Measurements from ENCODE around the gene COL11A2. TPM values are rescaled to one million over a fixed set of nuclear protein-coding genes. Genes with fewer than 3 reads are reported as not detected.

COL11A2 gene
- total RNA-seq, 1 donor from 2014 or later, result 0.25 TPM

- H3K9me3 ChIP-seq, result no peaks in the 10 kb centered on the region
- peaks cover 16% of the 10 kb centered on the region for H3K4me1 ChIP-seq
- intact Hi-C loops (cut with DNase I), result loop anchor here (10.0 kb wide), 1 partner anchor 281 kb away; no protein-coding TSS in a partner anchor
- no peaks in the 10 kb centered on the region for H3K27me3 ChIP-seq
- no peak overlapping the region for H3K4me3 ChIP-seq
- no peak for DNase-seq (ENCODE audit: extremely low spot score in 2 of 2)
- H3K27ac ChIP-seq, result no peak overlapping the region
- no peak for TF ChIP-seq CTCF (IDR thresholded peaks at IDR 0.05)
- H3K36me3 ChIP-seq, result no peaks in the 10 kb centered on the region
Observed at GRCh38 chr6:33165581-33166258, 26.5 kb downstream of the COL11A2 start.

- H3K9me3 ChIP-seq, result no peaks in the 10 kb centered on the region
- no peak overlapping the region for H3K4me3 ChIP-seq
- no peak overlapping the region for H3K27ac ChIP-seq
- H3K36me3 ChIP-seq, result no peaks in the 10 kb centered on the region
- no peak for DNase-seq (ENCODE audit: extremely low spot score in 2 of 2)
- intact Hi-C loops (cut with DNase I), result loop anchor here (5.0 to 10.0 kb wide), 2 partner anchors 82 to 280 kb away; no protein-coding TSS in a partner anchor
- H3K4me1 ChIP-seq, result peaks cover 18% of the 10 kb centered on the region
- TF ChIP-seq POLR2A (IDR thresholded peaks at IDR 0.05) (no peak), CTCF (IDR thresholded peaks at IDR 0.05) (no peak), POLR2AphosphoS5 (IDR thresholded peaks at IDR 0.05; ENCODE audit: insufficient read depth in 1 of 2, low read depth in 1 of 2) (no peak)
- no peaks in the 10 kb centered on the region for H3K27me3 ChIP-seq
Observed at GRCh38 chr6:33164665-33165373, 27.4 kb downstream of the COL11A2 start.

GRCh38 chr6:33164176-33164575 lies 28.1 kb downstream of the COL11A2 start:
- Histone ChIP-seq H3K27me3 (no peaks in the 10 kb centered on the region), H3K4me1 (peaks cover 18% of the 10 kb centered on the region), H3K9me3 (no peaks in the 10 kb centered on the region), H3K27ac (no peak overlapping the region), H3K4me3 (no peak overlapping the region), H3K36me3 (no peaks in the 10 kb centered on the region)
- TF ChIP-seq POLR2AphosphoS5 (IDR thresholded peaks at IDR 0.05; ENCODE audit: insufficient read depth in 1 of 2, low read depth in 1 of 2) (no peak), CTCF (IDR thresholded peaks at IDR 0.05) (no peak), POLR2A (IDR thresholded peaks at IDR 0.05) (no peak)
- intact Hi-C loops (cut with DNase I), result loop anchor here (5.0 to 10.0 kb wide), 2 partner anchors 83 to 279 kb away; no protein-coding TSS in a partner anchor
- DNase-seq (ENCODE audit: extremely low spot score in 2 of 2), result no peak

- intact Hi-C loops (cut with DNase I), result loop anchor here (5.0 to 10.0 kb wide), 2 partner anchors 84 to 279 kb away; no protein-coding TSS in a partner anchor
- H3K27me3 ChIP-seq, result no peaks in the 10 kb centered on the region
- no peak for TF ChIP-seq POLR2AphosphoS5 (IDR thresholded peaks at IDR 0.05; ENCODE audit: insufficient read depth in 1 of 2, low read depth in 1 of 2)
- no peak for DNase-seq (ENCODE audit: extremely low spot score in 2 of 2)
- H3K4me1 ChIP-seq, result peaks cover 18% of the 10 kb centered on the region
- H3K36me3 ChIP-seq, result no peaks in the 10 kb centered on the region
- H3K27ac ChIP-seq, result no peak overlapping the region
- no peak overlapping the region for H3K4me3 ChIP-seq
- H3K9me3 ChIP-seq, result no peaks in the 10 kb centered on the region
Observed at GRCh38 chr6:33163540-33163939, 28.7 kb downstream of the COL11A2 start.

- peak; percentile 41 to 44 for TF ChIP-seq POLR2AphosphoS5 (IDR thresholded peaks at IDR 0.05; ENCODE audit: insufficient read depth in 1 of 2, low read depth in 1 of 2)
- TF ChIP-seq CTCF (IDR thresholded peaks at IDR 0.05), result peak; percentile 66 to 94 (median 83)
- no peak for TF ChIP-seq POLR2A (IDR thresholded peaks at IDR 0.05)
- Histone ChIP-seq H3K4me3 (peak overlapping the region; percentile 45 to 46), H3K36me3 (no peaks in the 10 kb centered on the region), H3K4me1 (peaks cover 18% of the 10 kb centered on the region), H3K9me3 (no peaks in the 10 kb centered on the region), H3K27ac (peak overlapping the region; percentile 78), H3K27me3 (no peaks in the 10 kb centered on the region)
- intact Hi-C loops (cut with DNase I), result loop anchor here (5.0 to 10.0 kb wide), 2 partner anchors 86 to 277 kb away; no protein-coding TSS in a partner anchor
- DNase-seq (ENCODE audit: extremely low spot score in 2 of 2), result no peak
Observed at GRCh38 chr6:33161354-33162331, 30.6 kb downstream of the COL11A2 start.

All from vagina (tissue), 2 donors.